Globus pallidus (tissue), 1 donor: ENCODE results near the gene DTL.
"Not testable (repeated sequence)": the region's sequence is repeated elsewhere in the genome, so short reads cannot be mapped to it uniquely, and the experiment has no call there.

Experiments
- DNase-seq: peaks from one replicate; pipeline ENCODE4 v3.0.0-alpha.2; 2015; ENCODE audit warnings: low spot score

DTL gene, protein sequence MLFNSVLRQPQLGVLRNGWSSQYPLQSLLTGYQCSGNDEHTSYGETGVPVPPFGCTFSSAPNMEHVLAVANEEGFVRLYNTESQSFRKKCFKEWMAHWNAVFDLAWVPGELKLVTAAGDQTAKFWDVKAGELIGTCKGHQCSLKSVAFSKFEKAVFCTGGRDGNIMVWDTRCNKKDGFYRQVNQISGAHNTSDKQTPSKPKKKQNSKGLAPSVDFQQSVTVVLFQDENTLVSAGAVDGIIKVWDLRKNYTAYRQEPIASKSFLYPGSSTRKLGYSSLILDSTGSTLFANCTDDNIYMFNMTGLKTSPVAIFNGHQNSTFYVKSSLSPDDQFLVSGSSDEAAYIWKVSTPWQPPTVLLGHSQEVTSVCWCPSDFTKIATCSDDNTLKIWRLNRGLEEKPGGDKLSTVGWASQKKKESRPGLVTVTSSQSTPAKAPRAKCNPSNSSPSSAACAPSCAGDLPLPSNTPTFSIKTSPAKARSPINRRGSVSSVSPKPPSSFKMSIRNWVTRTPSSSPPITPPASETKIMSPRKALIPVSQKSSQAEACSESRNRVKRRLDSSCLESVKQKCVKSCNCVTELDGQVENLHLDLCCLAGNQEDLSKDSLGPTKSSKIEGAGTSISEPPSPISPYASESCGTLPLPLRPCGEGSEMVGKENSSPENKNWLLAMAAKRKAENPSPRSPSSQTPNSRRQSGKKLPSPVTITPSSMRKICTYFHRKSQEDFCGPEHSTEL

GRCh38 chr1:212035123-212035834, at the start of gene DTL, which contains the start of gene INTS7:
Gene DTL (plus strand): TSS chr1:212035748. CDS start chr1:212035891, 143 bp downstream.
Gene INTS7 (minus strand): TSS chr1:212035557. CDS start chr1:212035437, 120 bp downstream.
- peak; percentile 99 for DNase-seq

DNA sequence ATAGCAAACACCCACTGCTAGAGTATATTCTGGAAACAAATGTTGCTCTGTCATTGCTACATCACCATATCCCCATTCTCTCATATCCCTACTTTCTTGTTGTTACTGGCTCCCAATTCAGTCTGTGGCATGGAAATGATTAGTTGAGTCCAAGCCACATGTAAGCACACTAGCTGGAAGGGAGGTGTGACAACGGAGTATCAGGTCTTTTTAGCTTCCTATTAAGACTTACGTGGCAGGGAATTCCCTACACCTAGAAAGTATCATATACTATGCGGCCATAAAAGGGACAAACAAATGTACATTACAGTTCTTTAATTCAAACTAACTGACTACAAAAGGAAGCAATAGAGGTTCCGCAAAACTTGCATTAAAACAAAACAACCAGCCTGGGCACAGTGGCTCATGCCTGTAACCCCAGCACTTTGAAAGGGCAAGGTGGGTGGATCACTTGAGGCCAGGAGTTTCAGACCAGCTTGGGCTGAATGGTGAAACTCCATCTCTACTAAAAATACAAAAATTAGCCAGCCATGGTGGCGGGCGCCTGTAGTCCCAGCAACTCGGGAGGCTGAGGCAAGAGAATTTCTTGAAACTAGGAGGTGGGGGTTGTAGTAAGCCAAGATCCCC, 48.8 kb upstream of the DTL start:
- no peak for DNase-seq

- no peak for DNase-seq
Measured at GRCh38 chr1:211991695-211992094, 43.9 kb upstream of the DTL start.

DNA sequence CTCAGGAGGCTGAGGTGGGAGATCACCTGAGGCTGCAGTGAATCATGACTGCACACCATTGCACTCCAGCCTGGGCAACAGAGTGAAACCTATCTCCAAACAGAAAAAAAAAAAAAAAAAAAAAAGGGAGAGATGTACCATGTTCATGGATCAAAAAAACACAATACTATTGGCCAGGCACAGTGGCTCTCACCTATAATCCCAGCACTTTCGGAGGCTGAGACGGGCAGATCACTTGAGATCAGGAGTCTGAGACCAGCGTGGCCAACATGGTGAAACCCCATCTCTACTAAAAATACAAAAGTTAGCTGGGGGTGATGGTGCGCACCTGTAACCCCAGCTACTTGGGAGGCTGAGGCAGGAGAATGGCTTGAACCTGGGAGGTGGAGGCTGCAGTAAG, 38.1 kb upstream of the DTL start:
- DNase-seq: not testable (repeated sequence)

DNA sequence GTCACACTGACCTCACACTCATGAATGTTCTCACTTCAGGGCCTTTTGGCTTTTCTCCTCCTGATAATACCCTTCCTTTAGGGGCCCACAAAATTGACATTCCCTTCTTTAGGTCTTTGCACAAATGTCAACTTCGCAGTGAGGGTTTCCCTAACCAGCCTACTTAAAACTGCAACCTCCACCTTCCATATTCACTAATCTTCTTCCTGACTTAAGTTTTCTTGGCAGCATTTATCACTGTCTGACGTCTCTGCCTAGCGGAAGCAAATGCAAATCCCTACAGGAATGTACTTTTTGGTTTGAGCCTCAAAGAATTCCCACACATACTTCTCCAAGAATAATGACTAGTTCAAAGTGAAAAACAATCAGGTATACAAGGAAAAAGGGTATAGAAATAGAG, 33.0 kb upstream of the DTL start:
- DNase-seq: no peak

DNA sequence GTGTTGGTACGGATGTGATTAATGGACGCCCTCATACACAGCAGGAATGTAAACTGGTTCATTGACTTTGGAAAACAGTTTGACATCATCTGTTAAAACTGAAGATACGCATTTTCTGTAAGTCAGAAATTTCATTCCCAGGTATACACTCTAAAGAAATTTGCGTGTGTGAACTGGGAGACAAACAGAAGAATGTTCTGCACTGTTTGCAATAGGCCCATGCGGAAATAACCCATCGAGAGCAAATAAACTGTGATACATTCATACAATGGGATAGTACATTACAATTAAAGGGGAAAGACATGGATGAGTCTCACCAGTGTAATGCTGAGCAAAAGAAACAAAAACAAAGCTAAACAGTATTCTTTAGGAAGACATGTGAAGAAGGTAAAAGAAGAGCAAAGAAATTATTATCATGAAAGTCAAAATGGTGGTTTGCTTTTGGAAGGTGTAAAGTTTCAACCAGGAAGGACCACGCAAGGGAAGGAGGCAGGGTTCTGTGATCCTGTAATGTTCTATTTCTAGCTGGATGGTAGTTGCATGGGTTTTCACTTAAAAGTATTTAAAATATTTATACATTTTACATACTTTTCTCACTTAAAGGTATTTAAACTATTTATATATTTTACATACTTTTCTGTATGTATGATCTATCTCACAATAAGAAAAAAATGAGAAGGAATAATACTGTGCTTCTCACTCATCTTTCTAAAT, 30.5 kb upstream of the DTL start:
- no peak for DNase-seq

DNA sequence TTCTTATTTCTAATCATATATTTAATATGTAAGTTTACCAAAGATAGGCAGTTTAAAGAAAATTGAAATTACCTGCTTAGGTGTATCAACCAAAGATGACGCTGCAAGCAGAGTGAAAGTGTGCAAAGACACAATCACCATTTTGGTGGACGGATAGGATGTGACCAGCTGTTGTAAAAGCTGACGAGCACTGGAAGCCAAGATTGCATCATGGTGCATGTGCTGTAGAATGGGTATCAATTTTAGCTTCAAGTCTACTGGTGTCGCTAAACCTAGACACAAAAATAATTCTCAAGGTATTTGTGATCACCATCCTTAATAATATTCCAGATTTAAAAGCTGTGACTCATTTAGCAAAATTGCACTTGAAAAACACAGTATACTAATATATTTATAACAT, 28.4 kb upstream of the DTL start:
- DNase-seq: no peak

- DNase-seq: no peak
Measured at GRCh38 chr1:212007886-212008285, 27.7 kb upstream of the DTL start.

DNA sequence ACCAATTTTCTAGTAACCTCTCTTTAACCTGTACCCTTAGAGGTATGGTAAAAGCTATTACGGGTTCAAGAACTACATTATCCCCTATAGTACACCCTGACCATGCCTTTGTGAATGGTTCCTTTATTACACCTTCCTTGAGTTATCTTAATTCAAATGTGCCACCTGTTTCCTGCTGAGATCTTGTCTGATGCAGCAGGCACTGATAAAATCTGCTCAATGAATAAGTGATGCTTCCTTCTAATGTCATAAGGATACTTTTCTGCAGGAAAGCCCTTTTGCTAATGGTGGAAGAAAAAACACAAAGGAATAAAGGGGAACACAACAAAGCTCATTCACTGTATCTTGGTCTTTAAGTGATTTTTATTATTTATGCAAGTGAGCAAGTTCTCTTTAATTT, 26.0 kb upstream of the DTL start:
- no peak for DNase-seq

DNA sequence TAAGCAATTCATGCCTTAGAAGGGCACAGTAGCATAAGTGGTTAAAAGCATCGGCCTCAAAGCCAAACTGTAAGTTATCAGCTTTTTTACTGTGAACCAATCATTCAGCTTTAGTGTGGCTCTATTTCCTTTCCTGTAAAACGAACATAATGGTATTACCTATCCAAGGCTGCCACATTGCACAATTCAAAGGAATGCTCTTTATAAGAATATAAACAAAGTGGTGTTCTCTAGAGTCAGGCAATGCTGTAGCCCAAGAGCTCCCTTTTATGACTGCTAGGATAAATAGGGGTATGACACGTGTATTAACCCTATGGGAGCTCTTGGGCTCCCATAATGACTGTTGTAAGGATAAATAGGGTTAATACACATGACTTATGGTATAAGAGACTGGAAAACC, 25.5 kb upstream of the DTL start:
- DNase-seq: no peak

DNA sequence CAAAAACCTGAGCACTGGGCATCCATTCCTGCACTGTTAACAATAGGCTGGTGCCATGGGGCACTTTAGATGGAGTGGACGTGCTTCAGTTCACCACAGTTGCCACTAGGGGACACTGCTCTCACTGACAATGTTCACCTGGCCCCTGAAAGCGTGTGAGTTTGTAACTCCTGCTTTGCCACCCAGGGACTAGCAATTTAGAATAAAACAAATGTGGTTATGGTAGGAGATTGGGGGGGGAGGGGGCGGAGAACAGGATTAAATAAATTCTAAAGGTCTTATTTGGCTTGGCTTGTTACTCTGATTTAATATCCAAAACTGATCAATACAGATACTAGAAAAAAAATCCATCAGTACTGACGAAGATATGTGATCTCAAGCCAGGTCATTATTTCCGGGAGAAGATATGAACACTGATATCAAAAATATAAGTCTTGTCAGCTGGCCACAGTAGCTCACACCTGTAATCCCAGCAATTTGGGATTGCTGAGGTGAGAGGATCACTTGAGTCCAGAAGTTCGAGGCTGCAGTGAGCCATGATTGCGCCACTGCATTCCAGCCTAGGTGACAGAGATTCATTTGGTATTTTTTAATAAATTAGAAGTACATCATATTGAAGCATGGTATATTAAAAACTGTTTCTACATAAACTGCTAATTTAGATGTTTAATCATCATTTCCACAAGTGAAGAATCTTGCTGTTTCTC, 23.4 kb upstream of the DTL start:
- peak; percentile 52 for DNase-seq

DNA sequence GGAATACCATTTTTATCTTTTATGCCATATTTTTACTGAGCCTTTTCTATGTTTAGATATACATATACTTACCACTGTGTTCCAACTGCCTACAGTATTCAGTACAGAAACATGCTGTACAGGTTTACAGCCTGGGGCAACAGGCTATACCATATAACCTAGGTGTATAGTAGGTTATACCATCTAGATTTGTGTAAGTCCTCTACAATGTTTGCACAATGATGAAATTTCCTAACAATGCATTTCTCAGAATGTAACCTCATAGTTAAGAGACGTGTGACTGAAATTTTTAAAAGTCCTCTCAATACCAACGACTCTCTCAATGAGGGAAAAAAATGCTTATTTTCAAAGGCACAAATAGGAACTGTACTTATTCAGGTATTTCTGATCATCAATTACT, 21.9 kb upstream of the DTL start:
- no peak for DNase-seq

DNA sequence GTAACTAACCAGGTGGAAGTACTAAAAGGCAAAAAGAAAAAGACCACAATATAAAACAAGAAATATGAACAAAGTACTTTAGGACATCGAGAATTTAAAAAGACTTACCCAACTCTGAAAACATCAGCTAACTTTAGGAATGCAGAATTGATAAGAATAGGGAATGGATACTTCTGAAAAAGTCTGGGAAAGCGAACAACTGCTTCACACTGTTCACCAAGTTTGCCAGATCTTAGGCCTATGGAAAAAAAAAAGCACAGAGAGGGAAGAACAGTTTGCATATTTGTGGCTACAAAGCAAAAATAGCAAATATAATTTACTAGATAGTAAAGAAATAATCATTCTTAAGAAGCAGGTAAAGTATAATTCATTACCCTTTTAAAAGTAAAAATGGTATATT, 14.6 kb upstream of the DTL start:
- no peak for DNase-seq

GRCh38 chr1:212021563-212021962, 14.0 kb upstream of the DTL start:
- DNase-seq: no peak

- DNase-seq: not testable (repeated sequence)
Measured at GRCh38 chr1:212022908-212023307, 12.6 kb upstream of the DTL start.

DNA sequence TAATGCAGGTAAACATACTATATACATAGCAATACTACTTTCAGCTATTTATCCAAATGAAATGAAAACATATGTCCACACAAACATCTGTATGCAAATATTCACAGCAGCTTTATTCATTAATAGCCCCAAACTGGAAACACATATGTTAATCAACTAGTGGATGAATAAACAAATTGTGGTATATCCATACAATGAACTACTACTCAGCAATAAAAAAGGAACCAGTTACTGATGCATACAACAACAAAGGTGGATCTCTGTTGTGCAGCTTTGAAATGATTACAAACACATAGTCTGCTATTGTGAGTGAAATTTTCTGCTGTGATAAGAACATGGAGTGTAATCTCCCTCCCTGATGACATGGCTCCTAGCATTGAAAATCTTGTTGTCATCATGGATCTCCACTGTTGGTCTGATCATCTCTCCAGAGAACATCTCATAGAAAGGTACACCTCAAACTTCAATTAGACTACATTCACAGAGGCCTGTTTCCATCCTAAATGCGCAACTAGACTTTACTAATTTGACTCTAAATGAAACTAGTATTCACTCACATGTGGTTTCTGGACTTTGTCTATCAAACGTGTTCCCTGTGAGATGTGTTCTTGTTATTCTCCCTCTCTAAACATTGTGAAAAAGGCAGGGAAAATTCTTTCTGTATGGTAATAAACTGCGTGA, 10.9 kb upstream of the DTL start:
- no peak for DNase-seq

GRCh38 chr1:212027727-212028126, 7.8 kb upstream of the DTL start:
- not testable (repeated sequence) for DNase-seq

GRCh38 chr1:212030936-212031528, 4.5 kb upstream of the DTL start:
- no peak for DNase-seq

DNA sequence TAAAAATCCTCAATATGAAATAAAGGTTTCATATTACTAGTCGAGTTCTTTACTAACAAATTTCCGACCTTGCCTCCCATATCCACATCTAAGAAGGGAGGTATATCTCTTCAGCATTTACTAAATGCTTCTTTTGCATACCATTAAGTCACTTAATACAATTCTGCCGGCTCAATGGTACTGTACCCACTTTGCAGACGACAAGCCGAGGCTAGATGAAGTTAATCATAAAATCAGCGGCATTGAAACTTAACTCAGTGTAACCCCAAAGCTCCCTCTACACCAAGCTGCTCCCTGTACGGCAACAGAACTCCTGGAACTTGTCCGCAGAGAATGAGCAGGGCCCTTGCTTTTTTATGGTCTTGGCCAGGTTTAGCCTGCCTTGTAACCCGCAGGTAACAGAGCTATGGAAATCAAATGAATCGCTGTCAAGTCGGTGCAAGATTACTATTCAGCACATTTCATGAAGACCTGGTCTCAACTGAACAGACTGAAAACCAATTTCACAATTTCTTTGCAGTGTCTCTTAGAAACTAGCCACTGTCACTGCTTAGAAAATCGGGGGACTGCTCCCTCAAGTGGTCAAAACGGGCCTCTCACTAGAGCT, 929 bp upstream of the DTL start:
- no peak for DNase-seq
